Naive thymus-derived CD4-positive, alpha-beta T cell (primary cell): ENCODE results near the gene COL21A1. TPM values are rescaled to one million over a fixed set of nuclear protein-coding genes. Genes with fewer than 3 reads are reported as not detected.
"Not testable (repeated sequence)": the region's sequence is repeated elsewhere in the genome, so short reads cannot be mapped to it uniquely, and the experiment has no call there.

Experiments
- ATAC-seq: fragments of 150-1000 bp; cut with Tn5 transposase; 2 replicates; pipeline ENCODE4 v1.10.0; 2021; ENCODE audit warnings: mild to moderate bottlenecking, moderate library complexity
- CTCF ChIA-PET: fragments of 350-600 bp; sonication (Branson Sonifier 250); formaldehyde crosslinking; loops from one replicate; lab custom pipeline; 2021; ENCODE audit warnings: antibody characterized with exemption; lab: Charles Lee
- POLR2A ChIA-PET: fragments of 350-600 bp; sonication (Branson Sonifier 250); formaldehyde crosslinking; loops from one replicate; lab custom pipeline; 2021; ENCODE audit warnings: antibody characterized with exemption, inconsistent platforms; lab: Charles Lee
- DNase-seq, 9 donors: peaks; one replicate each; pipeline versions ENCODE4 v3.0.0 to v3.0.0-alpha.2; 2020 to 2022; ENCODE audit warnings: mixed read lengths in 1 of 9
- H3K27ac ChIP-seq: one replicate; pipeline ENCODE4 v1.7.0; 2013; ENCODE audit warnings: mild to moderate bottlenecking, low read depth, low read length, moderate library complexity
- H3K27me3 ChIP-seq, 2 donors: one replicate each; pipeline ENCODE4 v1.7.0; 2013; ENCODE audit warnings: low read length in 2 of 2, mild to moderate bottlenecking in 2 of 2, moderate library complexity in 2 of 2; ENCODE audit not compliant: control insufficient read depth in 2 of 2, insufficient read depth in 2 of 2
- H3K36me3 ChIP-seq, 3 experiments: 1 replicate in 2 of 3; 2 replicates in 1 of 3; pipeline ENCODE4 v1.7.0; 2013; ENCODE audit warnings: low read length in 3 of 3, mild to moderate bottlenecking in 3 of 3, moderate library complexity in 1 of 3; ENCODE audit not compliant: insufficient read depth in 3 of 3, control insufficient read depth in 2 of 3
- H3K4me1 ChIP-seq, 2 donors: one replicate each; pipeline ENCODE4 v1.7.0; 2013; ENCODE audit warnings: low read length in 2 of 2, mild to moderate bottlenecking in 2 of 2, moderate library complexity in 1 of 2; ENCODE audit not compliant: control insufficient read depth in 2 of 2, insufficient read depth in 2 of 2
- H3K4me3 ChIP-seq: 2 replicates; pipeline ENCODE4 v1.7.0; 2013; ENCODE audit warnings: mild to moderate bottlenecking, low read length
- H3K9me3 ChIP-seq, 3 experiments: 1 replicate in 2 of 3; 2 replicates in 1 of 3; pipeline ENCODE4 v1.7.0; 2013; ENCODE audit warnings: low read length in 3 of 3; ENCODE audit not compliant: control insufficient read depth in 2 of 3
- H3K27ac Mint-ChIP-seq, 9 donors: one replicate each; pipeline ENCODE4 v1.8.0; 2020 to 2022; ENCODE audit warnings: mixed read lengths in 9 of 9, mild to moderate bottlenecking in 8 of 9, moderate library complexity in 5 of 9, inconsistent platforms in 2 of 9
- H3K27me3 Mint-ChIP-seq, 5 donors: one replicate each; pipeline ENCODE4 v1.8.0; 2021 to 2022; ENCODE audit warnings: mixed read lengths in 5 of 5, mild to moderate bottlenecking in 1 of 5
- H3K36me3 Mint-ChIP-seq, 5 donors: one replicate each; pipeline ENCODE4 v1.8.0; 2020 to 2022; ENCODE audit warnings: mixed read lengths in 5 of 5, mild to moderate bottlenecking in 3 of 5, inconsistent platforms in 1 of 5
- H3K4me1 Mint-ChIP-seq, 7 donors: one replicate each; pipeline ENCODE4 v1.8.0; 2020 to 2022; ENCODE audit warnings: mixed read lengths in 7 of 7, mild to moderate bottlenecking in 3 of 7, inconsistent platforms in 1 of 7
- H3K4me3 Mint-ChIP-seq, 10 donors: one replicate each; pipeline ENCODE4 v1.8.0; 2020 to 2022; ENCODE audit warnings: mild to moderate bottlenecking in 10 of 10, mixed read lengths in 10 of 10, moderate library complexity in 6 of 10, inconsistent platforms in 2 of 10
- H3K9me3 Mint-ChIP-seq, 11 donors: one replicate each; pipeline ENCODE4 v1.8.0; 2020 to 2022; ENCODE audit warnings: mixed read lengths in 11 of 11, mild to moderate bottlenecking in 4 of 11, inconsistent platforms in 1 of 11, moderate library complexity in 1 of 11
- intact Hi-C, 2 donors: fragments of 100-400 bp; cut with micrococcal nuclease; formaldehyde crosslinking; loops; one replicate each; pipeline ENCODE4 v1.15.1; 2023
- polyA plus RNA-seq, 2 donors: library from polyadenylated mRNA; unstranded; fragments of 300-500 nt; fragmentation: Illumina TruSeq; gene quantifications; one replicate each; pipeline ENCODE4 v1.2.3, GENCODE V29; 2021
- total RNA-seq, 6 experiments: library from RNA in 5 of 6; stranded (reverse) in 5 of 6; gene quantifications; 1 replicate in 5 of 6; 2 replicates in 1 of 6; pipeline ENCODE4 v1.2.3 and lab custom pipeline; 2021 to 2026

COL21A1 gene
- total and polyA plus RNA-seq, 7 experiments from 2014 or later = not detected

GRCh38 chr6:56266011-56266410, 18.6 kb upstream of the COL21A1 start:
- H3K4me1 ChIP-seq = no peaks in the 10 kb centered on the region
- no peak overlapping the region for H3K4me3 ChIP-seq
- no peaks in the 10 kb centered on the region for H3K27me3 ChIP-seq
- ChIA-PET POLR2A (no interaction called here), CTCF (no interaction called here)
- peaks cover 3 to 30% (median 14%) of the 10 kb centered on the region in 11 donors for H3K9me3 Mint-ChIP-seq
- DNase-seq (no peak), ATAC-seq (no peak)
- no peak overlapping the region for H3K27ac ChIP-seq
- no peaks in the 10 kb centered on the region for H3K36me3 ChIP-seq
- no peak overlapping the region for H3K27ac Mint-ChIP-seq
- peaks cover 0 to 6% (median 0%) of the 10 kb centered on the region in 5 donors for H3K27me3 Mint-ChIP-seq
- H3K36me3 Mint-ChIP-seq = peaks cover 0 to 10% (median 0%) of the 10 kb centered on the region in 5 donors
- H3K4me1 Mint-ChIP-seq = no peaks in the 10 kb centered on the region
- intact Hi-C loops = no loop called here
- no peak overlapping the region for H3K4me3 Mint-ChIP-seq
- H3K9me3 ChIP-seq = peaks cover 0 to 6% (median 0%) of the 10 kb centered on the region in 3 experiments

- Mint-ChIP-seq H3K27ac (no peak overlapping the region), H3K4me3 (no peak overlapping the region), H3K9me3 (peaks cover 0 to 15% (median 4%) of the 10 kb centered on the region in 11 donors), H3K27me3 (peaks cover 0 to 6% (median 0%) of the 10 kb centered on the region in 5 donors), H3K4me1 (no peaks in the 10 kb centered on the region), H3K36me3 (peaks cover 0 to 5% (median 0%) of the 10 kb centered on the region in 5 donors)
- no peaks in the 10 kb centered on the region for H3K27me3 ChIP-seq
- ChIA-PET POLR2A (no interaction called here), CTCF (no interaction called here)
- no peaks in the 10 kb centered on the region for H3K36me3 ChIP-seq
- no peak overlapping the region for H3K4me3 ChIP-seq
- H3K27ac ChIP-seq = no peak overlapping the region
- DNase-seq = no peak
- H3K9me3 ChIP-seq = no peaks in the 10 kb centered on the region
- intact Hi-C loops = no loop called here
- no peaks in the 10 kb centered on the region for H3K4me1 ChIP-seq
- no peak for ATAC-seq
Measured at GRCh38 chr6:56263596-56264315, 16.4 kb upstream of the COL21A1 start.

- H3K27me3 Mint-ChIP-seq, intact Hi-C loops, CTCF ChIA-PET: not testable (repeated sequence)
Measured at GRCh38 chr6:56260593-56260992, 13.2 kb upstream of the COL21A1 start.

GRCh38 chr6:56259234-56260077, 12.1 kb upstream of the COL21A1 start:
- no peak for ATAC-seq
- H3K9me3 ChIP-seq = no peaks in the 10 kb centered on the region
- H3K36me3 ChIP-seq = no peaks in the 10 kb centered on the region

More at GRCh38 chr6:56260593-56260992, 13.2 kb upstream of the COL21A1 start:
- H3K4me1 Mint-ChIP-seq, H3K9me3 ChIP-seq, POLR2A ChIA-PET, DNase-seq, H3K4me3 Mint-ChIP-seq, ATAC-seq, H3K27ac Mint-ChIP-seq, H3K27ac ChIP-seq, H3K4me1 ChIP-seq, H3K4me3 ChIP-seq, H3K36me3 ChIP-seq, H3K27me3 ChIP-seq, H3K9me3 Mint-ChIP-seq, H3K36me3 Mint-ChIP-seq: not testable (repeated sequence)

GRCh38 chr6:56255349-56255748, 8.0 kb upstream of the COL21A1 start:
- Mint-ChIP-seq H3K36me3 (no peaks in the 10 kb centered on the region), H3K9me3 (peaks cover 0 to 6% (median 0%) of the 10 kb centered on the region in 11 donors), H3K4me1 (no peaks in the 10 kb centered on the region), H3K27me3 (peaks cover 0 to 5% (median 0%) of the 10 kb centered on the region in 5 donors), H3K27ac (no peak overlapping the region), H3K4me3 (no peak overlapping the region)
- ATAC-seq = no peak
- Histone ChIP-seq H3K27me3 (no peaks in the 10 kb centered on the region), H3K36me3 (no peaks in the 10 kb centered on the region), H3K4me3 (no peak overlapping the region), H3K4me1 (no peaks in the 10 kb centered on the region), H3K27ac (no peak overlapping the region), H3K9me3 (no peaks in the 10 kb centered on the region)
- ChIA-PET POLR2A (no interaction called here), CTCF (no interaction called here)
- DNase-seq = no peak
- intact Hi-C loops = no loop called here

More at GRCh38 chr6:56259234-56260077, 12.1 kb upstream of the COL21A1 start:
- ChIA-PET CTCF (no interaction called here), POLR2A (no interaction called here)
- peaks cover 0 to 5% (median 0%) of the 10 kb centered on the region in 5 donors for H3K27me3 Mint-ChIP-seq
- Histone ChIP-seq H3K4me1 (no peaks in the 10 kb centered on the region), H3K4me3 (no peak overlapping the region), H3K27me3 (no peaks in the 10 kb centered on the region), H3K27ac (no peak overlapping the region)
- no peak overlapping the region for H3K4me3 Mint-ChIP-seq
- intact Hi-C loops = no loop called here
- H3K4me1 Mint-ChIP-seq = no peaks in the 10 kb centered on the region
- no peak for DNase-seq
- H3K36me3 Mint-ChIP-seq = peaks cover 0 to 3% (median 0%) of the 10 kb centered on the region in 5 donors
- no peak overlapping the region for H3K27ac Mint-ChIP-seq
- peaks cover 0 to 7% (median 0%) of the 10 kb centered on the region in 11 donors for H3K9me3 Mint-ChIP-seq

- no peak for ATAC-seq
- CTCF ChIA-PET = no interaction called here
- Histone ChIP-seq H3K4me3 (no peak overlapping the region), H3K36me3 (no peaks in the 10 kb centered on the region), H3K9me3 (no peaks in the 10 kb centered on the region), H3K27me3 (no peaks in the 10 kb centered on the region), H3K27ac (no peak overlapping the region), H3K4me1 (no peaks in the 10 kb centered on the region)
- Mint-ChIP-seq H3K27ac (no peak overlapping the region), H3K9me3 (peaks cover 0 to 10% (median 0%) of the 10 kb centered on the region in 11 donors), H3K36me3 (no peaks in the 10 kb centered on the region), H3K27me3 (peaks cover 4 to 18% (median 8%) of the 10 kb centered on the region in 5 donors), H3K4me1 (peaks cover 0 to 1% (median 0%) of the 10 kb centered on the region in 7 donors), H3K4me3 (no peak overlapping the region)
- POLR2A ChIA-PET = no interaction called here
- DNase-seq = no peak
- intact Hi-C loops = no loop called here
Measured at GRCh38 chr6:56250266-56250665, 2.9 kb upstream of the COL21A1 start.
